Germinal center (tissue), 1 donor: ENCODE measurements around the gene RNF214.
A peak's percentile ranks its signal among the peaks of the same experiment; 100 is the strongest.

Source experiments
- DNase-seq: peaks from one replicate; pipeline ENCODE4 v3.0.0; 2012; ENCODE audit warnings: mixed read lengths, low spot score

Gene RNF214

DNA sequence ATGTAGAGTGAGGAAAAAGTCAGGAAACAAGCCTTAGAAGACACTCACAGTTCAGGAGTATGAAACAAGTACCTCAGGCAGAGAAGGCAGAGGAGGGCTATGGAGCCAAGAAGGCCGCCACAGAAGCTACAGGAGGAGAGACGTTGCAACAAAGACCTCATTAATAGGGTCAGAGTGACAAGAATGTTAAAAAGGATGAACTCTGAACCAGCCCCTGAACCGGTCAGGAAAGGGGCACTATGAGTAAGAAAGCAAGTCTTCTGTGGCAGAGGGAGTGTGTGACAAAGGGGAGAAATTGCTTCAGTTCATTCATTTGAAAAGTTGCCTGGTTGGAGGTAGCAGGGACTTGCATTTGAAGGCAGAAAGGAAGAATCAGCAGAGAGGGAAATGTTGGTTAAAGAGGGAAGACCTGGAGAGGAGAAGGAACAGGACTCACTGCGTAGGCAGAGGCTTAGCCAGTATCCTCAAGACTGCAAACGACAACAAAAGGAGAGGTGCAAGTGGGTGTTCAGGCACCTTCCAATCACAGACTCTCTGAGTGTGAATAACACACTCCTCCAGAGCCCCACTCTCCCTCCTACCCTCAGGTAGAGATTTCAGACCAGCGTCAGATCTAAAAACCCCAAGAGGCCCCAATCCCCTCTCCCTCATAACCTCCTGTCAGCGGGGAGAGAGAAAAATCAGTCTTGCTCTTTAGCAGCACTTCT is 17.9 kb upstream of the RNF214 start:
- no peak for DNase-seq

DNA sequence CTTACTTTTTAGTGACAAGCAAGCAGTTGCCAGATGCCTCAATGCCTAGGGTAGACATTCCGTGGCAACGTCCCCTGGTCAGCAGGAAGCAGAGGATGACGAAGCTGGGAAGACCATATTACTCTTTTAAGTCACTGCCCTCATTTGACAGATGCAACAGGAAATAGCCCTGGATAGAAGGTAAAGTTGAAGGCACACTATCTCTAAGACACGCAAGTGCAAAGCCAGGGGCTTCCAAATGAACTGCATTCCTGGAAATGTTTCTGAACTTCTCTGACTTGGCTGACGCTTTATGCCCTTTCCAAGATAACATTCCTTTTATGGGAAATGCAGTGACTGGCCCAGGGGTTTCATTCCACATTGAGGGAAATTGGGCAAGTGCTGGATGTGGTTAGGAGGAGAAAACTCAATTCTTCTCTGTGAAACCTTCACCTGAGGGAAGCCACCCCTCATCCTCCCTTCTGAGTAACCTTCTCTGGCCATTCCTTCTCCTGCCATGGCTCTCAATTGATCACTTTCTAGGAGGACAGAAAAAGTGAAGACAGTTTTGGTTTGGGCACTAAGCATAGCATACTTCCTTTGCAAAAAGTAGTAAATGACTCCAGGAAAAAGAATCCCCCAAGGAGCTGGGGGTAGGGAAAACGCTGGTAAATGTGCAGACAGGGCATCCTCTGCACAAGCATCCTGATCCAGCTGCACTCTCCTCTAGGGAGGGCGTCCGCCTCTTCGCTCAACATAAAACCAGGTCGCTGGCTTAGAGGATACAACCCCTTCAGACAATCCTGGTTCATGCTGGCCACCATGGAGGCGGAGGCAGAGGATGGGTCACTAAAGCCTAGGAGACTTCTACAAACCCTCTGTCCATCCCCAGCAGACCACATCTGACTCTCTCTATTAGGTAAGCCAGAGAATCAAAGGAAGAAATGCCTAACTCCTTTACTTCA is 15.1 kb upstream of the RNF214 start:
- no peak for DNase-seq

- DNase-seq, result no peak
Observed at GRCh38 chr11:117218133-117218915, 14.1 kb upstream of the RNF214 start.

- no peak for DNase-seq
Observed at GRCh38 chr11:117219001-117219400, 13.5 kb upstream of the RNF214 start.

- DNase-seq, result no peak
Observed at GRCh38 chr11:117219455-117219854, 13.0 kb upstream of the RNF214 start.

GRCh38 chr11:117219995-117220394 is 12.5 kb upstream of the RNF214 start:
- no peak for DNase-seq

DNA sequence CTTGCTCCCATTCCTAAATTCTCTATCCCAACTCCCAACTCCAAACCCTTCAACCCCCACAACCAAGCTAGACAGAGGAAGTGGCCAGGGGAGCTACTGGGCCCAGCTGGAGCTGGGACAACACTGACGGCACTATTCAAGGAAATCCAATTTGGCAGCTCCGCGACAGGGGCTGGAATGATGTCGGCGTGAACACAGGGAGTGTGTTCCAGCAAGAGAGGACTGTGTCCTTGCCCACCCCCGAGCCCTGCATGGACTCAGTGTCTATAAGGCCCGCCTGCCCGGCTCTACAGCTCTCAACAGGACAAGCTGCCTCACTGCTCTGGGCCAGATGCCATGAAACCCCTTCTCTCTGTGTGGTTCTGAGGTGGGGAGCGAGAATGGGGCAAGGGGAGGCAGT is 11.9 kb upstream of the RNF214 start:
- no peak for DNase-seq

- DNase-seq, result no peak
Observed at GRCh38 chr11:117220999-117221774, 11.3 kb upstream of the RNF214 start.

DNA sequence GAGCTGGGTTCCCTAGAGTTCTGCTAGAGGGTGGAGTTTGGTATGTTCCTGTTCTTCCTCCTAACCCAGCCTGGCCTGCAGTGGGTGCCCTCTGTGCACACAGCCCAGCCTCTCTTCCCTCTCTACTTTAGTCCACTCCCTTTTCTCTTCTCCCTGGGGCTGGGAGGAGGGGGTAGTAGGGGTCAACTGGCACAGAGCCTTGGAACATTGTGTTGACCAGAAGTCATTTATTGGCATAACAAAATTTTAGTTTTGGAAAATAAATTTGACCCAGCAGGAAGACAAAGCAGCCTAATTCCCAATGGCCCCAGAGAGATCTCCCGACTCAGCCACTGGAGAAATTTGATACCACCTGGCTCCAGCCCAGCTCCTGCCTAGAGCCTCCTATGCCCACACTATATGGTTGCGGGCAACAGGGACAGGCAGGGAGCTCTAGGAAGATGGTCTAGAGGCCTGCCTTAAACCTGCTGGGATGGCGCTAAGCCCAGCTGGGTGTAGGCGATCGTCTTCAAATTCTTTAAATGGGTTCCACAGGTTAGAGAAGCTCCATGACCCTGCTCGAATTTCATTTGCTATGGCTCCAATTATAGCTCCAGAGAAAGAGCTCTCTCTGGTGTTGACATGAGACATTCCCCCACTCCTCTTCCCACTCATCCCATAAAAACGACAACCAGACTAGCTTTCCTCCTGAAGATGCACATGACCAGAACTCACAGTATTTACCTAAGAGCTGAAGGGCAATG is 10.5 kb upstream of the RNF214 start:
- DNase-seq, result no peak

DNA sequence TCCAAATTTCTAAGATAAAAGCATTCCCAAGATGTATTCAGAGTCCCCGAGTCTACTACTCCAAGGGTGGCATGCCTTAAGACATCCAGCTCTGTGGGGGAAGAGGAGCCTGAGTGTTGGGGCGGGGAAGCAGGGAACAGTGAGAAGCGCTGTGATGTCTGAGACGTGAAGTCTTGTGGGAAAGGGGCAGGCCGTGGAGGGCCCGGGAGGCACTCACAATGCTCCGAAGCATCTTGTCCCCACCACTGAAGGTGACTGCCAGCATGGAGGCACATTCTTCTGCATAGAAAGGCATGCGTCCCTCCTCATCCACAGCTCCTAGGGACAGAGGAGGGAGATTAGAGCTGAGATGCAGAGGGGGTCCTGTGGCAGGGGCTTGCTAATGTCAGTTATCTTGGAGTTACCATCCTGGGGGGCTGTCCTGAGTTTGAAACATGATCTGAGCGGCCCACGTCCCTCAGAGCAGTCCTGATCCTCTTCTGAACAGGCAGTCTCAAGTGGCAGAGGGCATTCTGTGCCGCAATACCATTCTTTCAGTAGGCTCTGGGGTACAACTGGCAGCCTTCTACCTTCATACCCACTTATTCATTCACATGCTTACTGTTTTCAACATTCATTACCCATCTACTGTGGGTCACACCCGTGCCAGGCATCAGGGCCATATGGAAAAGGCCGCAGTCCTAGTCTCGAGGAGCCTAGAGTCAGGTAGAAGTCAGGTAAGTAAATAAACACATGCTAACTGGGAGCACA is 9.3 kb upstream of the RNF214 start:
- no peak for DNase-seq

GRCh38 chr11:117223741-117224689 is 8.5 kb upstream of the RNF214 start:
- DNase-seq, result no peak

DNA sequence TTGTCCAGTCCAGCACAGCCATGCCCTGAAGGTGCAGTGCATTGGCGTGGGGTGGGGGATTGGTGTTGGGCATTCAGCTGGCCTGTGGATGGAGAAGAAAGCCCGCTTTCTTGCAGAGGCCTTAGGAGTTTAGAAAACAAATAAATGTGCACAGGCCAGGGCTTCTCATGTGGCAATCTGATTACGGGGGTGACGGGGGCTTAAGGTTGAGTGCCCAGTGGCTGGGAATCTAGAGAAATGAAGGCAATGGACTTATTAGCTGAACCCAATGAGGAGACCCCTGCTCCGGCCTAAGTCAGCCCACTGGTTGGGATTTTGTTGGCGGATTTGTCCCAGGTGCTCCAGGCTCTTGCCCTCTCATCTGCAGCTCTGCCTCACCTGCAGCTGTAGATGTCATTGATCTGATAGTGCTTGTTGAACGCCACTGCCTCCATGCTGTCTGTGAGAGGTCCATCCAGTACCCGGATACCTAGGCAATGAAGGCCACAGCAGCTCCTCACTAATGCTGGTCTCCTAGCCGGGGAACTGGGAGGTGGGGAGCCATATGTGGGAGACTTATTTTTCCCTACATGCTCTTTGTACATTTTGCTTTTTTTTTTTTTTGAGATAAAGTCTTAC is 6.8 kb upstream of the RNF214 start:
- DNase-seq, result no peak

- peak; percentile 75 for DNase-seq
Observed at GRCh38 chr11:117226388-117227385, 5.8 kb upstream of the RNF214 start.

GRCh38 chr11:117228091-117228490 is 4.4 kb upstream of the RNF214 start:
- DNase-seq, result no peak

- DNase-seq, result no peak
Observed at GRCh38 chr11:117229411-117229810, 3.1 kb upstream of the RNF214 start.

GRCh38 chr11:117229931-117230285 is 2.6 kb upstream of the RNF214 start:
- DNase-seq, result no peak

GRCh38 chr11:117230286-117230961 is 2.0 kb upstream of the RNF214 start:
- peak; percentile 61 for DNase-seq
